SIG-M5 treated with dmso at 0.1 percent for 504 hours (cell line): ENCODE data around the gene PTPRN2.
"Not testable (repeated sequence)": the region's sequence is repeated elsewhere in the genome, so short reads cannot be mapped to it uniquely, and the experiment has no call there.

Source experiments
- DNase-seq: peaks from one replicate; lab custom pipeline; 2025; ENCODE audit not compliant: unreplicated experiment; lab: John Stamatoyannopoulos, UW

PTPRN2 gene

DNA sequence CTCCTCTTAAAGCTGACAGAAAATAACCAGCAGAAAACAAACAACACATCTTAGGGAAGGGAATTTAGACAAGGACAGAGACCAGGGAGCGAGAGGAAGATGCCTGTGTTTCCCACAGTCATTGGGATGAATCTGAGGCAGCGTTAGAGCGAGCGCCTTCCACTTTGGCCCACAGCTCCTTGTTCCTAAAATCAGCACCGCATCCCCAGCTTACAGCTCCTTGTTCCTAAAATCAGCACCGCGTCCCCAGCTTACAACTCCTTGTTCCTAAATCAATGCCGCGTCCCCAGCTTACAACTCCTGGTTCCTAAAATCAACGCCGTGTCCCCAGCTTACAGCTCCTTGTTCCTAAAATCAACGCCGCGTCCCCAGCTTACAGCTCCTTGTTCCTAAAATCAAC, 593.3 kb downstream of the PTPRN2 start:
- DNase-seq: no peak

- DNase-seq: no peak
Observed at GRCh38 chr7:157993406-157994105, 594.1 kb downstream of the PTPRN2 start.

GRCh38 chr7:157992511-157993160, 595.0 kb downstream of the PTPRN2 start:
- DNase-seq: no peak

DNA sequence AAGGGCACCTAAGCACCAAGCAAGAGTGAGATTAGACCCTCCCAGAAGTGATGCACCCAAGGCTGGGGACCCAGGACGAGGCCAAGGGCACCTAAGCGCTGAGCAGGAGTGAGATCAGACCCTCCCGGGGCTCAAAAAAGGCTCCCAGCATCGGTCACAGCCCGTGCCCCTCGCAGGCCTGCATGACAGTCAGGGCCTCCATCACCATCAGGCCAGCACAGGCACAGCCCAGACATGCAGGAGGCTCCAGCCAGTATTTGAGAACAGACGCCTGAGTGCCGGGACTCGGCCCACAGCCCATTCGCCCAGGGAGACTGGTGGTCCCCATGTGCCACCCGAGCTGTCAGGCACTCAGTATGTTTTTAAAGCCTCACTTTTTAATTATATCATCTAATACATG, 595.9 kb downstream of the PTPRN2 start:
- no peak for DNase-seq

DNA sequence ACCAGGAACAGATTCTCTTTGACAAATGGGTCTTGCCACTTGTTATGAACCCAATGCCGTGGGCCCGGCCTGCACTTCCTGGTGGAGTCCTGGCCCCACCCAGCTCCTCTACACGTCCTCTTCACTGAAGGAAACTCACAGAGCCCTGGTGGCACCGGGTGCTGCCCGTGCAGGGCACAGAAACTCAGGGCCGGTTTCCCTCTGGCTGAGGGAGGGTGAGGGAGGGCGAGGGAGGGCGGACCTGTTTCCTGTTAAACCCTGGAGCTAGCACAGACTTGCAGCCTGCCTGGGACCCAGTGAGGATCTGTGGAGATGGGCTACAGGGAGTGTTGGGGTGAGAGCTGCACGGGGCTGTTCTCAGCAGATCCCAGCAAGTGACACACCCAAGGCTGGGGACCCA, 596.3 kb downstream of the PTPRN2 start:
- no peak for DNase-seq

GRCh38 chr7:157990881-157991250, 596.8 kb downstream of the PTPRN2 start:
- no peak for DNase-seq

DNA sequence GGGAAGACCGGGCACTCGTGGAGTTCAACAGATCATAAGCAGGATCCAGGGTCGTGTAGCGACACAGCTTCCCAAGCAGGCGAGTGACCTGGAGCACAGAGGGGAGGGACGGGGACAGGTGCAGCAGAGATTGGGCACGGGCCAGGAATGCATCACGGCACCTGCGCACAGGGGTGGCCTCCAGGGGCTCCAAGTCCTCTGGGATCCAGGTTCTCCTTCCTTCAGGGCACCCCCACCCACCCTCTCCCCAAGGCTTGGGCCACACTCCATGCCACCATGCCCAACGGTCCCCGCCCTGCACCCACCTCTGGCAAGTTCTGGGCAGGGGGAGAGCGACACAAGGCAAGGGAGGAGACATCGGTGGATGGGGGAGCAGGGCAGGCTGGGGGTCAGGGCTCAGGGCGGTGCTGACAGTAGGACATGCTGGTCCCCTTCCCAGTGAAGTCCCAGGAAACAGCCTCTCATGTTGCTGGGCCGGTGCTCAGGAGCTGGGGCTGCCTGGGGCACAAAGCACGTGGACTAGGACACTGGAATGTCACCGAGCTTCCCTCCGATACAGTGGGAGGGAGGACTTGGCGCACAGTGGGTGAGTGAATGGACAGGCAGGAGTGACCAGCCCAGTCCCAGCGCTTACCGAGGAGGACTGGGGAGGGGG, 597.3 kb downstream of the PTPRN2 start:
- no peak for DNase-seq

GRCh38 chr7:157989589-157989988, 598.0 kb downstream of the PTPRN2 start:
- no peak for DNase-seq

DNA sequence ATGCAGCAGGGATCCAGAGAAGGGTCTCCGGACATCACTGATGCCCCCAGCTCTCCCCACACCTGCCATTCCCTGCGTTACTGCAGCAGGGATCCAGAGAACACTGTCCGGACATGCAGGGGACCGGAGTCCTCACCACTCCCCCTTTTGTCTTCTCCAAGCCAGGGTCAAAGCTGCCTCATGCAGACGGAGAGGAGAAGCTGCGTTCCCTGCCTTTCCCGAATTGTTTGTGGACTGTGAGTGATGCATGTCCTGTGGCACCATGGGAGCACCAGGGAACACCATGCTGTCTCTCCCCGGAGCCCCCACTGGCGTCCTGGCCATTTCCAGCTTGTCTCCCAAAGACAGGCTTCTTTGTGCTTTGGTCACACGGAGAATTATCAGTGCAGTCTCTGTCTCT, 599.7 kb downstream of the PTPRN2 start:
- no peak for DNase-seq

- no peak for DNase-seq
Observed at GRCh38 chr7:157986051-157986450, 601.6 kb downstream of the PTPRN2 start.

DNA sequence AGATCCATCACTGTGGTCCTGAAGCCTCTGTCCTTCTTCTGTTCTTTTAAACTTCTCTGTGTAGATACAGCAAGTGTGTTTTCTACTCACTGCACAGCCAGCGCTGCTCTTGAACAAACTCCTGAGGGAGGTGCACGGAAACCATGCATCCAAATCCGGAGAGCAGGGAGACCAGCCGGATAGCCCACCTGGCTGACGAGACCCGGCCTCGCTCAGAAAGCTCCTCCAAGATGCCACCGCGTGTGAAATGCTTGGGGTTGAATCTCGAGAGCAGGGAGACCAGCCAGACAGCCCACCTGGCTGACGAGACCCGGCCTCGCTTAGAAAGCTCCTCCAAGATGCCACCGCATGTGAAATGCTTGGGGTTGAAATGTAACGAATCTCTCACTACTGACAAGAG, 602.0 kb downstream of the PTPRN2 start:
- DNase-seq: no peak

- DNase-seq: no peak
Observed at GRCh38 chr7:157984423-157985163, 603.0 kb downstream of the PTPRN2 start.

- DNase-seq: no peak
Observed at GRCh38 chr7:157983502-157984422, 603.9 kb downstream of the PTPRN2 start.

DNA sequence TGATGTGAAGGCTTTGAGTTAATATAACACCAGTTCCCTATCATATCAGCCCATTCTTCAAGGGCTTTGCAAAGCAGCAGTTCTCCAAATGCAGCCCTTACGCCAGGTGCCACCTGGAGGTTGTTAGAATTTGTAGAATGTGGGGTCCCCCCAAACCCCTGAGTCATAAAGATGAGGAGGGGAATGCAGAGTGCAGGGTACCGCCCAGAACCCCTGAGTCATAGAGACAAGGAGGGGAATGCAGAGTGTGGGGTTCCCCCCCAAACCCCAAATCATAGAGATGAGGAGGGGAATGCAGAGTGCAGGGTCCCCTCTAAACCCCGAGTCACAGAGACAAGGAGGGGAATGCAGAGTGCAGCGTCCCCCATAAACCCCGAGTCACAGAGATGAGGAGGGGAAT, 605.8 kb downstream of the PTPRN2 start:
- DNase-seq: no peak

- DNase-seq: no peak
Observed at GRCh38 chr7:157980774-157981173, 606.8 kb downstream of the PTPRN2 start.

GRCh38 chr7:157980341-157980731, 607.3 kb downstream of the PTPRN2 start:
- DNase-seq: not testable (repeated sequence)

DNA sequence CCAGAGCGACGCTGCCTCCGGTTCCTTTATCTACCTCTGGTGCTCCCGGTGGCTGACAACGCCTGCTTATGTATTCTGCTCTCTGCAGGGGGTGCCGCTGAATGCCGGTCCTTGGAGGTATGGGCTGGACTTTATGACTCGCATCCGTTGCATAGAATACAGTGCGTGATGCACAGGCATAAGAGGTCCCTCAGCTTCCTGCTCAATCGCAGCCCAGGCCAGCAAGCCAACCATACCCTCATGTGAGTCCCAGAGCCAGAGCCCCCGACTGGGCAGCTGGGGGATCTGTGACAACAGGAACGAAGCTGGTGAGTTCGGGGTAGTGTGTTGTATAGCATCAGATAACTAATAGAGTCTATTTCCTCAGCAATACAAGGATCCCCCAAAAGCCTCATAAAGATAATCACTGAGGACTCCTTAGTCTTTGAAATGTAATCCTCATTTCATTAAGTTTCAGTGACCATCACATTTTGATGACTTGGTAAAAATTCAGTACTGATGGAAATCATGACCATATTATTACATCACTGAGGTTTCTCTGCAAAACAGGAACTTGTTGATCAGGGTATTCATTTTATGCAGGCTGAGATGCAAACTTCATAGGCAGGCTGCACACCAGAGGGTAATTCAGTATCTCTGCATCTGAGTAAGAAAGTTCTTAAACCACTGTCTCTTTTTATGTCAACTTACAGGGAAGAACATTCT, 607.8 kb downstream of the PTPRN2 start:
- no peak for DNase-seq

GRCh38 chr7:157978766-157979165, 608.9 kb downstream of the PTPRN2 start:
- DNase-seq: no peak

- DNase-seq: no peak
Observed at GRCh38 chr7:157977717-157978496, 609.7 kb downstream of the PTPRN2 start.
